ENCODE measurements around the gene ZBED4. TPM values are rescaled to one million over a fixed set of nuclear protein-coding genes. Genes with fewer than 3 reads are reported as not detected.

Gene ZBED4
- total and polyA plus RNA-seq, 12 donors = 2.1 to 8.6 (median 5.6) TPM

DNA sequence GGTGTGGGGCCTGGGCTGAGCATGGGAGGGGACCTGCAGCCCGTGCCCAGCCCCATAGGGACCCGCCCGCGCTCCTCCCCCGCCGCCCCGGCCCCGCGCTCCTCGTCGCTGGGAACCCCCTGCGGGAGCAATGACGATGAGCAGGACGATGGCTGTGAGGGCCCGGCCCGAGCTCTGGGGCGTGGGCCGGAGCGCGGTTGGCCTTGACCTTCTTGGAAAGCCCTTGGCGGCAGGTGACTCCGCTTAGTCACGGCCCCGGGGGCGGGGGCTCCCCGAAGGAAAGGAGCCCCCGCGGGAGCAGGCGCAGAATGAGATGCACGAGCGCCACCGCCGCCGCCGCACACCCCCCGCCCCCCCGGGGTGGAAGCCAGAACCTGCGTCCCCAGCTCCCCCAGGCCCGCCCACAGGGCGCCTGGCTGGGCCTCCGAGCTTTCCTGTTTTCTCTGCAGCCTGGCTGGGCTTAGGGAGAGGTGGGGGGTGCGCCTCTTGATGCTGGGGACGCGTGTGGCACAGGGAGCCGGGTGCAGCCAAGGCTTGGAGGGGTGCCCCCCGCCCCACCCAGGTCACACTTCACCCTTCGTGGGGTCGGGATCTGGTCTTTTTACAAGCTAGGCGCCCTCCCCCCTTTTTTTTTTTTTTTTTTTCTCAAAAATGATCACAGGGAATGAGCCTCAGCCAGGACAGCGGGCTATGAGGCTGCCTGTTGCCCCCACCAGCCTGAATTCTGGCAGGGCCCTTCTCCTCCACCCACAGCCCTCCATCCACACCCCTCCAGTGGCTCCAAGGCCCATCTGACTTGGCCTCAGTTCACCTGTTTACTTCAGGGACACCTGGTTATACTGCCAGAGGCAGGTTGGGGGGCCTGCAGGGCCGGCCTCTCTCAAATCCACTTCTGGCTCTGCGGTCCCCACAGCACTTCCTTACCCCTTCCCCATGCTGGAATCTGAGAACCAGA is 82.7 kb downstream of the ZBED4 start:
- no peaks in the 10 kb centered on the region for H3K27me3 ChIP-seq
- peaks cover 22 to 42% of the 10 kb centered on the region in 2 donors for H3K4me1 ChIP-seq (replicated peaks in 1 of 2)
- H3K36me3 ChIP-seq (replicated peaks in 1 of 2) = no peaks in the 10 kb centered on the region
- WGBS, 4 donors = 3 to 12% (median 5%) methylated on average over 23 to 52 of the region's 52 CpGs
- H3K9me3 ChIP-seq (replicated peaks in 1 of 3) = no peaks in the 10 kb centered on the region
- H3K27ac ChIP-seq = peak overlapping the region in 4 of 5 donors; percentile 28 to 98 (median 74)
- intact Hi-C loops (cut with DNase I) = loop anchor here in 1 of 2 donors (10.0 kb wide), 1 partner anchor 49 kb away; no protein-coding TSS in a partner anchor
- peak; percentile 91 to 96 (median 94) for DNase-seq
- H3K4me3 ChIP-seq = peak overlapping the region in 2 of 4 donors; percentile 0 to 59
- TF ChIP-seq CTCF (IDR thresholded peaks at IDR 0.05) (no peak), POLR2A (IDR thresholded peaks at IDR 0.05) (peak in 1 of 2 donors; percentile 25)

- intact Hi-C loops (cut with DNase I) = loop anchor here in 1 of 2 donors (10.0 kb wide), 1 partner anchor 48 kb away; no protein-coding TSS in a partner anchor
- 57 to 69% (median 59%) methylated on average over 3 to 21 of the region's 21 CpGs for WGBS, 4 donors
- Histone ChIP-seq H3K4me1 (replicated peaks in 1 of 2) (peaks cover 22 to 40% of the 10 kb centered on the region in 2 donors), H3K36me3 (replicated peaks in 1 of 2) (no peaks in the 10 kb centered on the region), H3K4me3 (no peak overlapping the region), H3K9me3 (replicated peaks in 1 of 3) (no peaks in the 10 kb centered on the region), H3K27me3 (no peaks in the 10 kb centered on the region), H3K27ac (peak overlapping the region in 4 of 5 donors; percentile 29 to 98 (median 74))
- TF ChIP-seq CTCF (IDR thresholded peaks at IDR 0.05) (no peak), POLR2A (IDR thresholded peaks at IDR 0.05) (peak in 1 of 2 donors; percentile 11)
- no peak for DNase-seq
Measured at GRCh38 chr22:49936973-49937757, 83.5 kb downstream of the ZBED4 start.

DNA sequence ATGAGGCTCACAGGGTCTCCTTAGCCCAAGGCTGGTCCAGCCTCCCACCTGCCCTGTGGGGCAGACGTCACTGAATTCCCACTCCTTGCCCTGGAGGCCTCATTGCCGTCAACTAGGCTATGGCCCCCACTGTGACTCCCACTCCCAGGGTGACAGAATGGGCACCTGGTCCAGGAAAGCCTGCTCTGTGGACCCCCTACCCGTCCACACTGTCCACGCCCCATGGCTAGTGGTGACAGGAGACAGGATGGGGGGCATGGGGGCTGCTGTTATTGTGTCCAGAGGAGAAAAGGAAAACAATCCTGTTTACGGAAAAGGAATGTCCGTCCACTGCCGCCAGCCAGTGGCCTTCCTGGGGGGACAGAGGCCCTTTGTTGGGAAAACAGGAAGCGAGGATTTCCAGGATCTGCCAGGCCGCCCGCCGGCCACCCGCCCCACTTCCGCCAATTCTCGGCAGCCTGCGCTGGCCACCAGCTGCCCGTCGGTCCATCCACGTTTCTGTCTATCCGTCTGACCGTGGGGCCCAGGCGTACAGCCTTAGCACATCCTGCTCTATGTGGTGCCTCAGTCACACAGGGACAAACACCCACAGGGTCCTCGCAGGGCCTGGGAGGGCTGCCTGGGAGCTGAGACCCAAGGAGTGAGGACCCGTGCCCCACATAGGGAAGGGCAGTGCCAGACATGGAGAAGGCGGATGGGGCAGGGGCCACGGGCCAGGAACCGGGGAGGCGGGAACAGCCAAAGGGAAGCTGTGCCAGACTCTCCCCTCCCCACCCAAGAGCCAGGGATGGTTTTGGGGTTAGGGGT is 84.3 kb downstream of the ZBED4 start:
- no peak for TF ChIP-seq CTCF (IDR thresholded peaks at IDR 0.05)
- no peak for TF ChIP-seq POLR2A (IDR thresholded peaks at IDR 0.05)
- 80 to 92% (median 83%) methylated on average over 23 to 27 of the region's 27 CpGs for WGBS, 4 donors
- H3K36me3 ChIP-seq (replicated peaks in 1 of 2) = no peaks in the 10 kb centered on the region
- peaks cover 22 to 38% of the 10 kb centered on the region in 2 donors for H3K4me1 ChIP-seq (replicated peaks in 1 of 2)
- intact Hi-C loops (cut with DNase I) = loop anchor here in 1 of 2 donors (10.0 kb wide), 1 partner anchor 47 kb away; no protein-coding TSS in a partner anchor
- peak in 5 of 7 donors; percentile 47 to 73 (median 50) for DNase-seq
- peak overlapping the region in 4 of 5 donors; percentile 29 to 98 (median 76) for H3K27ac ChIP-seq
- no peaks in the 10 kb centered on the region for H3K27me3 ChIP-seq
- no peak overlapping the region for H3K4me3 ChIP-seq
- H3K9me3 ChIP-seq (replicated peaks in 1 of 3) = no peaks in the 10 kb centered on the region

Measured in adrenal gland (tissue), 12 donors.